GM18873 (cell line): Measurements from ENCODE around the gene NUP214.
"Not testable (repeated sequence)": the region's sequence is repeated elsewhere in the genome, so short reads cannot be mapped to it uniquely, and the experiment has no call there.

Experiments
- ATAC-seq: cut with Tn5 transposase; IDR thresholded peaks from one replicate; pipeline ENCODE4 v1.9.1; 2021; ENCODE audit warnings: mild to moderate bottlenecking, moderate library complexity, moderate number of reproducible peaks; ENCODE audit not compliant: unreplicated experiment, low FRiP score

Gene NUP214

GRCh38 chr9:131158673-131159072 lies 33.3 kb downstream of the NUP214 start:
- ATAC-seq: not testable (repeated sequence)

GRCh38 chr9:131160416-131161112 lies 35.2 kb downstream of the NUP214 start:
- no peak for ATAC-seq

GRCh38 chr9:131161585-131161984 lies 36.2 kb downstream of the NUP214 start:
- no peak for ATAC-seq

GRCh38 chr9:131162886-131163285 lies 37.5 kb downstream of the NUP214 start:
- no peak for ATAC-seq

- no peak for ATAC-seq
Observed at GRCh38 chr9:131165523-131165922, 40.1 kb downstream of the NUP214 start.

GRCh38 chr9:131167146-131167692 lies 41.8 kb downstream of the NUP214 start:
- ATAC-seq: no peak

GRCh38 chr9:131167936-131168335 lies 42.5 kb downstream of the NUP214 start:
- no peak for ATAC-seq

GRCh38 chr9:131169563-131170240 lies 44.3 kb downstream of the NUP214 start:
- no peak for ATAC-seq

GRCh38 chr9:131173995-131174394 lies 48.6 kb downstream of the NUP214 start:
- no peak for ATAC-seq

- no peak for ATAC-seq
Observed at GRCh38 chr9:131174681-131175239, 49.4 kb downstream of the NUP214 start.

- no peak for ATAC-seq
Observed at GRCh38 chr9:131177898-131178297, 52.5 kb downstream of the NUP214 start.

GRCh38 chr9:131178382-131178781 lies 53.0 kb downstream of the NUP214 start:
- peak; percentile 60 for ATAC-seq

- no peak for ATAC-seq
Observed at GRCh38 chr9:131178926-131179325, 53.5 kb downstream of the NUP214 start.

- ATAC-seq: no peak
Observed at GRCh38 chr9:131179561-131180219, 54.3 kb downstream of the NUP214 start.

GRCh38 chr9:131180454-131180853 lies 55.1 kb downstream of the NUP214 start:
- ATAC-seq: no peak

- ATAC-seq: no peak
Observed at GRCh38 chr9:131181091-131181681, 55.8 kb downstream of the NUP214 start.

GRCh38 chr9:131185924-131186323 lies 60.5 kb downstream of the NUP214 start:
- ATAC-seq: no peak

- no peak for ATAC-seq
Observed at GRCh38 chr9:131186622-131187021, 61.2 kb downstream of the NUP214 start.

- no peak for ATAC-seq
Observed at GRCh38 chr9:131187957-131188356, 62.6 kb downstream of the NUP214 start.

- ATAC-seq: no peak
Observed at GRCh38 chr9:131188976-131189375, 63.6 kb downstream of the NUP214 start.

GRCh38 chr9:131190191-131190590 lies 64.8 kb downstream of the NUP214 start:
- no peak for ATAC-seq
